NCI-H526 (cell line): ENCODE measurements around the gene ACHE.
"Not testable (repeated sequence)": the region's sequence is repeated elsewhere in the genome, so short reads cannot be mapped to it uniquely, and the experiment has no call there.

Source experiments
- DNase-seq, 2 experiments: peaks; one replicate each; lab custom pipeline; 2025; lab: John Stamatoyannopoulos, UW

ACHE gene

GRCh38 chr7:100861616-100861985 is 34.1 kb downstream of the ACHE start:
- no peak for DNase-seq

DNA sequence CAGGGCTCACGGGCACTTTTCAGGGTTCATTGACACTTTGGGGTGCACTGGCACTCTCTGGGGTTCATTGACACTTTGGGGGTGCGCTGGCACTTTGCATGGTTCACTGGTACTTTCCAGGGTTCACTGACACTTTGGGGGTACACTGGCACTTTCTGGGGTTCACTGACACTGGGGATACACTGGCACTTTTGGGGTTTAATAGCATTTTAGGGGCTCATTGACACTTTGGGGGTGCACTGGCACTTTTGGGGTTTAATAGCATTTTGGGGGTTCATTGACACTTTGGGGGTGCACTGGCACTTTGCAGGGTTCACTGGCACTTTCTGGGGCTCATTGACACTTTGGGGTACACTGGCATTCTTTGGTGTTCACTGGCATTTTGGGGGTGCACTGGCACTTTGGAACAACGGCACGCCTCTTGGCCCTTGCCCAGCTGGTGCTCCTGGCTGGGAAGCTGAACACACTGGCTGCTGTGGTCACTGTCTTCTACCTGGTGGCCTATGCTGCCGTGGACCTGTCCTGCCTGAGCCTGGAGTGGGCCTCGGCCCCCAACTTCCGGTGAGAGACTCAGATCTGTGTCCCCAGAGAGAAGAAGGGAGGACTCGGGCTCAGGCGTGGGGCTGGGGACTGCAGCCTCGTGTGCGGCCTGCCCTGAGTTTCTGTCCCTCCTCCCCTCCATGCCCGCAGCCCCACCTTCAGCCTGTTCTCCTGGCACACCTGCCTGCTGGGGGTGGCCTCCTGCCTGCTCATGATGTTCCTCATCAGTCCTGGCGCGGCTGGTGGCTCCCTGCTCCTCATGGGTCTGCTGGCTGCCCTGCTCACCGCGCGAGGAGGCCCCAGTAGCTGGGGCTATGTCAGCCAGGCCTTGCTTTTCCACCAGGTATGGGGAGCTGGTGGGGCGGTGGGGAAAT is 34.7 kb downstream of the ACHE start:
- DNase-seq, result no peak

DNA sequence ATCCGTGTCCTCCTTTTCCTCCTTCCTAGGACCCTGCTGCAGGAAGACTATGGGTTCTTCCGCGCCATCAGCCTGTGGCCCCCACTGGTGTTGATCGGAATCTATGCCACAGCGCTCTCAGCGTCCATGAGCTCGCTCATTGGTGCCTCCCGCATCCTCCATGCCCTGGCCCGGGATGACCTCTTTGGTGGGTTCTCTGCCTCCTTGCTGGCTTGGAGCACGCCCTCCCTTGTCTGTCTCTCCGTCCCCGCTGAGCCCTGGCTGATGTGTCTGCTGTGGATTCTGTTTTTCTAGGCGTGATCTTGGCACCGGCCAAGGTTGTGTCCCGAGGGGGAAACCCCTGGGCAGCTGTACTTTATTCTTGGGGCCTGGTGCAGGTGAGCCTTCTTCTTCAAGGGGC is 35.8 kb downstream of the ACHE start:
- DNase-seq, result no peak

GRCh38 chr7:100856871-100857282 is 38.8 kb downstream of the ACHE start:
- DNase-seq, result no peak

- DNase-seq, result no peak
Observed at GRCh38 chr7:100855515-100855914, 40.2 kb downstream of the ACHE start.

DNA sequence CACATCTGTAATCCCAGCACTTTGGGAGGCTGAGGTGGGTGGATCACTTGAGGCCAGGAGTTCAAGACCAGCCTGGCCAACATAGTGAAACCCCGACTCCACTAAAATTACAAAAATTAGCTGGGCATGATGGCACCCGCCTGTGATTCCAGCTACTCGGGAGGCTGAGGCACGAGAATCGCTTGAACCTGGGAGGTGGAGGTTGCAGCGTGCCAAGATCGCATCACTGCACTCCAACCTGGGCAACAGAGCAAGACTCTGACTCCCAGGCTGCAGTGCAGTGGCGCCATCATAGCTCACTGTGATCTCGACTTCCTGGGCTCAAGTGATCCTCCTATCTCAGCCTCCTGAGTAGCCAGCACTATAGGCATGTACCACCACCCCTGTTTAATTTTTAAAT is 40.8 kb downstream of the ACHE start:
- DNase-seq, result not testable (repeated sequence)

- no peak for DNase-seq
Observed at GRCh38 chr7:100854146-100854895, 41.4 kb downstream of the ACHE start.

- peak; percentile 89 to 95 for DNase-seq
Observed at GRCh38 chr7:100852048-100852872, 43.4 kb downstream of the ACHE start, which contains the start of gene SLC12A9. SLC12A9 (plus strand) TSS chr7:100852713; CDS start chr7:100854198, 1,485 bp downstream.

GRCh38 chr7:100847360-100847759 is 48.3 kb downstream of the ACHE start:
- DNase-seq, result no peak

DNA sequence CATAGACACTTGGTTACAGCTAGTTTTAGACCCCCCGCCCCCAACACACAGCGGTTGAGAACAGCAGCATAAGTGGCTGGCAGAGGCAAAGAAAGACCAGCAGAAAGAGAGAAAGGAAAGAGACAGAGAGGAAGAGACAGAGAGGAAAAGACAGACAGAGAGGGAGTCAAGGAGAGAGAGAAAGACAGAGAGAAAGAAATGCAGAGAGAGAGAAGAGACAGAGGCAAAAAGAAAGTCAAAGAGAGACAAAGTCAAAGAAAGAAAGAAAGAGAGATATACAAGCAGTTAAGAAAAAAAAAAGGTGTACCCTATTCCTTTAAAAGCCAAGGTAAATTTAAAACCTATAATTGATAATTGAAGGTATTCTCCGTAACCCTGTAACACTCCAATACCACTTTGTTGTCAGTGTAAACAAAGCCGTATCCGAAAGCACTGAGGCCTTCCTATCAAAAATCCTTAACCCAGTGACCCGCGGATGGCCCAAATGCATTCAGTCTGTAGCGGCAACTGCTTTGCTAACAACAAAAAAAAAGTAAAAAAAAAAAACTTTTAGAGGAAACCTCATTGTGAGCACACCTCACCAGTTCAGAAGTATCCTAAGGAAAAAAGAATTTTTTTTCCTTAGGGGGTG is 55.1 kb downstream of the ACHE start:
- no peak for DNase-seq
